Measurements from ENCODE around the gene UNC5A. TPM values are rescaled to one million over a fixed set of nuclear protein-coding genes. Genes with fewer than 3 reads are reported as not detected.

Gene UNC5A
- total and polyA plus RNA-seq, 2 of the 8 experiments (the other 6 are each of a cell fraction or from before 2014, with no cell fraction given), result 4.0 to 7.6 TPM

GRCh38 chr5:176817369-176817840 lies 7.0 kb downstream of the UNC5A start (continued):
- TF ChIP-seq ATF2 (IDR thresholded peaks at IDR 0.05; ENCODE audit: low read length) (no peak), NRF1 (IDR thresholded peaks at IDR 0.05; ENCODE audit: low read depth, low read length) (no peak), JUND (IDR thresholded peaks at IDR 0.05; ENCODE audit: low read length) (no peak), MAFK (IDR thresholded peaks at IDR 0.05; ENCODE audit: low read depth, low read length) (no peak), KDM4A (IDR thresholded peaks at IDR 0.05; ENCODE audit: low read depth, low read length, severe bottlenecking) (no peak)

Data from H1 (cell line).